ENCODE measurements around the gene ZNF500. TPM values are rescaled to one million over a fixed set of nuclear protein-coding genes. Genes with fewer than 3 reads are reported as not detected.

ZNF500 gene
- total RNA-seq, result 5.0 and 6.5 TPM in 2 replicates

DNA sequence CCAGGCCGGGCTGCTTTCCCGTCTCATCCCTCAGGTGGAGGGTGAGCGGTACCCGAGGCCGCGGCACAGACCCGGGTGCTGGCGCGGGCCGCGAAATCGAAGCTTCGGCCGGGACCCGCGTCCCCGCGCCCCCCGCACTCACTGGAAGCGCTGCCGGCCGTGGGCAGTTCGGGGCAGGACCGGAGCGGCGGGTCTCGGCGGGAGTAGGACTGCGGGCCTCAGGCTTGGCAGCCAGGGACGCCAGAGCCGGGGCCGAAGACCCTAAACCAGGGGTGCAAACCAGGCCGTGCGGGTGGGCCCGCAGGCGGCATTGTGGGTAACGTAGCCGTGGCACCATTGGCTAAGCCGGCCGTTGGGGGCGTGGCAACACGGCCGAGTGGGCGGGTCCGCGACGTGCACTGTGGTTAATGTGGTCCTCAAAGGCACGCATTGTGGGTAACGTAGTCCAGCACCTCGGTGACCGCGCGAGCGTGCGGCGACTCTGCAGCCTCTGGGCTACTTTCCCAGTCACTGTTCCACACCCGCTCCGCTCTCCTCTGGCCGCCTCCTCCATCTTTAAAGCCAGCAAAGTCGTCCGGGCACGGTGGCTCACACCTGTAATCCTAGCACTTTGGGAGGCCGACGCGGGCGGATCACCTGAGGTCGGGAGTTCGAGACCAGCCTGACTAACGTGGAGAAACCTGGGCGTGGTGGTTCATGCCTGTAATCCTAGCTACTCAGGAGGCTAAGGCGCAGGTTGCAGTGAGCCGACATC lies at the start of gene ZNF500:
Gene ZNF500 (minus strand): TSS at position 288 of the 754 bp plus-strand sequence. CDS start 1,184 bp downstream, outside the sequence.

DNA sequence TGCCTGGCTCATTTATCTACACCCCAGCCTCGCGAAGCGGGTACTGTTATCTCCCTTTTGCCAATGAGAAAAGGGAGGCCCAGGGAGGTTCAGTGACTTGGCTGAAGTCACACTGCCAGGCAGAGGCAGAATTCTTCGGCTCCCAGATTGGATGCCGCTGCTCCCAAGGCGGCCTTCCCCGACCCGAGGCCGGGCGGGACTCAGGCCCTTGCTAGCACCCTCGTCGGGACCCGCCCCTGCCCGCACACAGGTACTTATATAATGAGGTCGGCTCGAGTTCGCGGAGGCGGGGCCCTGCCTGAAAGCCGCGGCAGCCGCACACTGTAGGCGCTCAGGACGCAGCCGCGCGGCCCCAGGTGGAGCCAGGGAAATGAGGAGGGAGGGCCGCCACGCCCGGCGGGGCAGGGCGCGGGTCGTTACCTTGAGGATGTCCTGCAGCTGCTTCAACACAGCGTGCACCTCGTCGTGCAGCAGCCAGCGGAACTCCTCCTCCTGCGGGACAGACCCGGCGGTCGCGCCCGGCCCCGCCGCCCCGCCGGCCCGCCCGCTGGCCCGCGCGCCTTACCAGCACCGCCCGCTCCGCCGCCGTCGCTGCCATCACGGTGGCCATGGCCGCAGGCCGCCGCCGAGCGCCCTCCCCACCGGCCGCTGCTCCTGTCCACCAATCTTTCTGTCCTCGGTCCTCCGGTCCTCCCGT lies 35.1 kb upstream of the ZNF500 start, which contains the start of gene ROGDI:
Gene ROGDI (minus strand): TSS at position 672 of the 697 bp plus-strand sequence. CDS start 62 bp downstream, at position 610.

DNA sequence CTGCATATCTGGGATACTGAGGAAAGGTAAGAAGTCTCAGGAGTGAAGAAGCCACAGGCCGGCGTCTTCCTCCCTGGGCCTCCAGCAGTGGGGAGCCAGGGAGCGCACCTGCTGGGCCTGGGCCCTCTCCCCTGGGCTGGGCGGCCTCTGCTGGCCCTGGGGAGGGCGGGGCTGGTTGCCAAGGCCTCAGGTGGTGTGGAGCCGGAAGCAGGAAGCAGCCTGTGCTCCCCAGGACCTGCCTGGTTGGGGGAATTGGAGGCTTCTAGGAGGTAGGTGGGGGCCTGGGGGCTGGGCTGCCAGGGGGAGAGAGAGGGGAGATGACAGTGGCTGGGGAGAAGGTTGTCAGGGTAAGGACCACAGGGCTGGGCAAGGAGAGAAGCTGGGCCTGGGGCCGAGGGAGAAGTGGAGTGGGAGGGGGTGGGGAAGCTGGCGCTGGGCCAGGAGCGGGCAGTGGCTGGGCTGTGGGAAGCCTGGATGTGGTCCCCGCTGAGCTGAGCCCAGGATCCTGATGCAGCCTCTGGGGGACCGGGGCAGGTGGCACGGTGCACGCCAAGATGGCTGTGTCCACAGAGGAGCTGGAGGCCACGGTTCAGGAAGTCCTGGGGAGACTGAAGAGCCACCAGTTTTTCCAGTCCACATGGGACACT lies 28.3 kb upstream of the ZNF500 start, which contains the start of gene SMIM22:
Gene SMIM22 (plus strand): TSS at position 189 of the 647 bp plus-strand sequence. CDS start 366 bp downstream, at position 555.

DNA sequence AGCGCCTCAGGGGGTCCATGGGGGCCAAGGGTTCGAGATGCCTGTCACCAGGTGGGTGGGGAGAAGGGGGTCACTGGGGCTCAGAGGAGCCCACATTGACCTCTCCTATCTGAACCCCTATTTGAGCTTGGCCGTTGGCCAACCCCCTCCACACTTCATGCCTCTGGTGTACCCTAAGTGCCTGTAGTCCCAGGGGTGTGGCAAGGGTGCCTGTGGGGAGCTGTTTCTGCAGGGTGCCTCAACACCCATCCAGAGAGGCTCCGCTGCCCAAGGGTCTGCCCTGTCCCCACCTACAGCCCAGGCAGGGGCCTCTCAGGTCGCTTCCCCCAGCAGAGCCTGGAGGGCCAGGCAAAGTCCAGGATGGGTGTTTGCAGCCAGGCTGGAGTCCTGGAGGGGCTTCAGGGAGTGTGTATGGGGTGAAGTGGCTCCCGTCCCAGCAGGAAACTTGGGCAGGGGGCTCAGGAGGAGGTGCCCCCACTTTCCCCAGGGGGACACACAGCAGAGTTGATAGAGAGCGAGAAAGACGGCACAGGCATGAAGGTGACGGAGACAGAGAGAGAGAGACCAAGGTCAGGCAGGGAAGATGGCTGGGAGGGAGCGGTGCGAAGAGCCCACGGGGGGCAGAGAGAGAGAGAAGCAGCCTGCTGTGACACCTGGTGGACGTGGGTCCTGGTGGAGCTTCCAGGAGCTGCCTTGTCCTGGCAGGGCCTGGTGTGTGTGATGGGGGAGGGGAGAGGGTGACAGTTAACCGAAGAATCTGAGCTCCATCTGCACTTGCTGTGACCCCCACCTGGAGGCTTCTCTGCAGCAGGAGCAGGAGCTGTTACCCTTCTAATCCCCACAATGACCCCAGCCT lies 20.9 kb upstream of the ZNF500 start, which contains the start of gene SEPTIN12:
Gene SEPTIN12 (minus strand): TSS at position 719 of the 856 bp plus-strand sequence. CDS start 700 bp downstream, at position 19.

DNA sequence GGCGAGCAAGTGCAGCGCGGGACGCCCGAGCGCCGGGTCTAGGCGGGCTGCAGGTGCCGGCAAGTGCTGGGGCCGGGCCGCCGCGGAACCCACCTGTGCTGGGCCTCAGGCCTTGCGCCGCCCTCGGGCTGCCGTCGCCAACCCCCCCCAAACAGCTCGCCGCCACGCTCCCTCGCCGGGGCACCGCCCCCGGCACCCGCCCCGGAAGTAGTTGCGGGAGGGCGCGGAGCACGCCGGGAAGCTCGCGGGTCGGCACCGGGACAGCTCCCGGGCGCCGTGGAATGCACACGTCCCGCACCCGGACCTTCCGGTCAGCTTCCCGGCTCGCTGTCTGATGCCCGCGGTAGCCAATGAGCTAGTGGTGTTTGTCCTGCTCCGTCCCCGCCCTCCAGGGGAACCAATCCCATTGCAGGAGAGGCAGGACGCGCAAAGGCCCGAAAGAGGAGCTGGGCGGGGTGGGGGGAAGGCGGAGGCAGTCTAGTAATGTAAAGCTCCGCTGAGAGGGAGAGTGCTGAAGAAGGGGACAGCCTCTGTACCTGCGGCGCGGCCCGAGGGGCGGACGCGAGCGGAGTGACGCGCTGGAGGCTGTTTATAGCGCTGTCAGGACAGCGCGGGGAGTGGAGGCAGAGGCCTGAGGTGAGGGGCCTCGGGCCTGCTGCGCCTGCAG lies 32.8 kb downstream of the ZNF500 start, which contains the start of the genes ANKS3 and DNAAF8:
Gene ANKS3 (minus strand): TSS at position 209 of the 667 bp plus-strand sequence. CDS start 4,122 bp downstream, outside the sequence.
Gene DNAAF8 (plus strand): TSS at position 475 of the 667 bp plus-strand sequence. CDS start 1,978 bp downstream, outside the sequence.

Other genes with a start within 250 kb of the ZNF500 start
- 10.7 and 14.5 TPM in 2 replicates for gene CDIP1, start 228.4 kb downstream of the ZNF500 start, total RNA-seq
- under 0.01 TPM in 1 of 2 replicates, not detected in the other for gene C16orf96, start 210.8 kb downstream of the ZNF500 start, total RNA-seq
- gene UBALD1, start 152.3 kb downstream of the ZNF500 start, total RNA-seq, result 1.8 and 7.4 TPM in 2 replicates
- gene MGRN1, start 142.3 kb downstream of the ZNF500 start, total RNA-seq, result 13.4 and 40.2 TPM in 2 replicates
- gene NUDT16L1, start 73.6 kb downstream of the ZNF500 start, total RNA-seq, result 24.1 and 34.1 TPM in 2 replicates
- 10.8 and 27.1 TPM in 2 replicates for gene ANKS3, start 32.9 kb downstream of the ZNF500 start, total RNA-seq
- 0.25 and 0.32 TPM in 2 replicates for gene DNAAF8, start 32.6 kb downstream of the ZNF500 start, total RNA-seq
- 0.06 TPM in 1 of 2 replicates, not detected in the other for gene SEPTIN12, start 21.2 kb upstream of the ZNF500 start, total RNA-seq
- gene SMIM22, start 28.2 kb upstream of the ZNF500 start, total RNA-seq, result not detected in 2 replicates
- 9.7 and 20.9 TPM in 2 replicates for gene ROGDI, start 35.5 kb upstream of the ZNF500 start, total RNA-seq
- gene GLYR1, start 80.1 kb upstream of the ZNF500 start, total RNA-seq, result 41.9 and 98.2 TPM in 2 replicates
- gene UBN1, start 80.3 kb upstream of the ZNF500 start, total RNA-seq, result 18.6 and 37.6 TPM in 2 replicates
- 0.81 and 8.4 TPM in 2 replicates for gene PPL, start 170.0 kb upstream of the ZNF500 start, total RNA-seq
- under 0.01 and 0.06 TPM in 2 replicates for gene SEC14L5, start 191.2 kb upstream of the ZNF500 start, total RNA-seq